ENCODE results near the gene RHOG.

DNA sequence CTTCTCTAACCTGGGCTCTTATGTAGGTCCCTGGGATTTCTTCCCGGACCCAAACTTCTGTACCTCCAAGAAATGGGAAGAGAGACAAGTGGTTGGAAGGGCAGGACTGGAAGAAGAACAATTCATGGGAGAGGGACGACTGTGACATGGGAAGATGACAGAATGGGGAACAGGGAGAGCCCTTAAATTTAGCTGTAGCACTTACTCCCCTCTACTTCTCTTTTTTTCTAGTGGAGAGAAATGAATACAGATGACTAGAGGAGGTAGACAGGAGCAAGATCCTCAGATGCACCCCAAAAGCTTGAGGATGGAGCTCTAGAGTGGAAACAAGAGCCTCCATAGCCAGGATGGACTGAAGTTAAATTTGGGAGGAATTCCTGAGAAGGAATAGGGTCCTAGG is 2.3 kb downstream of the RHOG start:
- no peak for TF ChIP-seq POLR2A (IDR thresholded peaks at IDR 0.05)
- TF ChIP-seq, protein P1, sequence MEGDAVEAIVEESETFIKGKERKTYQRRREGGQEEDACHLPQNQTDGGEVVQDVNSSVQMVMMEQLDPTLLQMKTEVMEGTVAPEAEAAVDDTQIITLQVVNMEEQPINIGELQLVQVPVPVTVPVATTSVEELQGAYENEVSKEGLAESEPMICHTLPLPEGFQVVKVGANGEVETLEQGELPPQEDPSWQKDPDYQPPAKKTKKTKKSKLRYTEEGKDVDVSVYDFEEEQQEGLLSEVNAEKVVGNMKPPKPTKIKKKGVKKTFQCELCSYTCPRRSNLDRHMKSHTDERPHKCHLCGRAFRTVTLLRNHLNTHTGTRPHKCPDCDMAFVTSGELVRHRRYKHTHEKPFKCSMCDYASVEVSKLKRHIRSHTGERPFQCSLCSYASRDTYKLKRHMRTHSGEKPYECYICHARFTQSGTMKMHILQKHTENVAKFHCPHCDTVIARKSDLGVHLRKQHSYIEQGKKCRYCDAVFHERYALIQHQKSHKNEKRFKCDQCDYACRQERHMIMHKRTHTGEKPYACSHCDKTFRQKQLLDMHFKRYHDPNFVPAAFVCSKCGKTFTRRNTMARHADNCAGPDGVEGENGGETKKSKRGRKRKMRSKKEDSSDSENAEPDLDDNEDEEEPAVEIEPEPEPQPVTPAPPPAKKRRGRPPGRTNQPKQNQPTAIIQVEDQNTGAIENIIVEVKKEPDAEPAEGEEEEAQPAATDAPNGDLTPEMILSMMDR (IDR thresholded peaks at IDR 0.05 in 4 of 5, conservative IDR thresholded peaks at IDR 0.05 in 1 of 5), result no peak

Measured in gastrocnemius medialis (tissue), 4 donors.